ENCODE results near the gene ZNF155.

ZNF155 gene

GRCh38 chr19:43984687-43985000, 656 bp downstream of the ZNF155 start:
- peak overlapping the region; percentile 47 for H3K27ac ChIP-seq
- no peak for TF ChIP-seq ZFX (IDR thresholded peaks at IDR 0.05; ENCODE audit: borderline replicate concordance)
- no peak for TF ChIP-seq CTCF (IDR thresholded peaks at IDR 0.05)

GRCh38 chr19:43997631-43998290, 13.8 kb downstream of the ZNF155 start:
- no peak overlapping the region for H3K27ac ChIP-seq
- TF ChIP-seq ZFX (IDR thresholded peaks at IDR 0.05; ENCODE audit: borderline replicate concordance) = no peak
- TF ChIP-seq CTCF (IDR thresholded peaks at IDR 0.05) = no peak

GRCh38 chr19:44002212-44002565, 18.2 kb downstream of the ZNF155 start:
- H3K27ac ChIP-seq = peak overlapping the region; percentile 52
- TF ChIP-seq ZFX (IDR thresholded peaks at IDR 0.05; ENCODE audit: borderline replicate concordance) (no peak), CTCF (IDR thresholded peaks at IDR 0.05) (no peak)

- TF ChIP-seq ZFX (IDR thresholded peaks at IDR 0.05; ENCODE audit: borderline replicate concordance) = no peak
- no peak for TF ChIP-seq CTCF (IDR thresholded peaks at IDR 0.05)
- H3K27ac ChIP-seq = peak within 1 kb of the TSS; percentile 52
Measured at GRCh38 chr19:44002566-44003460, 18.8 kb downstream of the ZNF155 start, which contains the start of gene ZNF230. ZNF230 (plus strand) TSS chr19:44002957; CDS start chr19:44007079, 4,122 bp downstream.

GRCh38 chr19:44003461-44004009, 19.5 kb downstream of the ZNF155 start:
- peak overlapping the region; percentile 52 for H3K27ac ChIP-seq
- TF ChIP-seq ZFX (IDR thresholded peaks at IDR 0.05; ENCODE audit: borderline replicate concordance) = no peak

GRCh38 chr19:44005973-44006372, 22.0 kb downstream of the ZNF155 start:
- TF ChIP-seq CTCF (IDR thresholded peaks at IDR 0.05) (no peak), ZFX (IDR thresholded peaks at IDR 0.05; ENCODE audit: borderline replicate concordance) (no peak)
- H3K27ac ChIP-seq = no peak overlapping the region

GRCh38 chr19:44007473-44007872, 23.5 kb downstream of the ZNF155 start:
- TF ChIP-seq CTCF (IDR thresholded peaks at IDR 0.05) (no peak), ZFX (IDR thresholded peaks at IDR 0.05; ENCODE audit: borderline replicate concordance) (no peak)
- no peak overlapping the region for H3K27ac ChIP-seq
